K562 (cell line): ENCODE results near the gene RAB31. TPM values are rescaled to one million over a fixed set of nuclear protein-coding genes. Genes with fewer than 3 reads are reported as not detected.

Experiments
- ATAC-seq: fragments of 200-7000 bp; cut with Tn5 transposase; 3 replicates; pipeline ENCODE4 v1.9.1; 2020; ENCODE audit warnings: moderate library complexity
- BruUV-seq: library from RNA; stranded (reverse); fragments of 400-500 nt; replicated peaks from 2 replicates; lab custom pipeline; 2021; lab: Mats Ljungman, UMichigan
- CTCF ChIA-PET: fragments of 300-600 bp; formaldehyde crosslinking; extraction: SDS; loops from one replicate; lab custom pipeline; 2021; ENCODE audit warnings: low intra/inter-chr PET ratio; lab: Yijun Ruan, JAX
- POLR2A ChIA-PET: fragments of 300-600, 350-650 bp; sonication (Branson Sonifier 250); formaldehyde crosslinking; extraction: SDS; loops from one replicate; lab custom pipeline; 2021; ENCODE audit warnings: antibody characterized with exemption, inconsistent platforms; lab: Yijun Ruan, JAX
- DNase-seq, 4 experiments: peaks; one replicate each; pipeline versions ENCODE4 v3.0.0 to v3.0.0-alpha.2; 2011 to 2018; ENCODE audit warnings: low spot score in 3 of 4, mixed read lengths in 3 of 4; ENCODE audit errors: extremely low read depth in 1 of 4
- FAIRE-seq: peaks from 2 replicates; lab custom pipeline; 2011; peaks lifted over from hg19 to GRCh38; lab: Jason Lieb, UNC
- H2AFZ ChIP-seq: 2 replicates; pipeline ENCODE4 v1.6.0; 2011; ENCODE audit warnings: low read depth, low read length, control low read depth, inconsistent platforms
- H3K27ac ChIP-seq: fragments of 200-600 bp; 3 replicates; pipeline ENCODE4 v1.8.0; 2011; ENCODE audit warnings: low read depth, mild to moderate bottlenecking, control low read depth, inconsistent platforms, low read length, moderate library complexity, mixed read lengths; ENCODE audit errors: extremely low read depth
- H3K27me3 ChIP-seq, 2 experiments: fragments of 300-600 bp in 1 of 2; 2 replicates in 1 of 2; 3 replicates in 1 of 2; pipeline versions ENCODE4 v1.6.0 to v1.8.0; 2011; ENCODE audit warnings: inconsistent platforms in 2 of 2, low read length in 2 of 2, mild to moderate bottlenecking in 1 of 2, mixed read lengths in 1 of 2, moderate library complexity in 1 of 2; ENCODE audit not compliant: control insufficient read depth in 2 of 2, insufficient read depth in 2 of 2
- H3K36me3 ChIP-seq: fragments of 300-600 bp; 3 replicates; pipeline ENCODE4 v1.8.0; 2011; ENCODE audit warnings: mild to moderate bottlenecking, low read length, inconsistent platforms; ENCODE audit not compliant: control insufficient read depth, insufficient read depth
- H3K4me1 ChIP-seq, 2 experiments: fragments of 200-600 bp in 1 of 2; replicated peaks in 1 of 2; 2 replicates in 1 of 2; 3 replicates in 1 of 2; pipeline versions ENCODE4 v1.5.1 to v1.8.0; 2011; ENCODE audit warnings: inconsistent platforms in 2 of 2, low read length in 2 of 2, mild to moderate bottlenecking in 1 of 2, mixed read lengths in 1 of 2, moderate library complexity in 1 of 2; ENCODE audit not compliant: control insufficient read depth in 2 of 2, insufficient read depth in 2 of 2
- H3K4me2 ChIP-seq: 2 replicates; pipeline ENCODE4 v1.6.1; 2011; ENCODE audit warnings: low read length, control low read depth, inconsistent platforms, mixed read lengths; ENCODE audit not compliant: insufficient read depth
- H3K4me3 ChIP-seq: fragments of 200-600 bp; sonication (generic), shearing (Covaris generic); 2 replicates; pipeline ENCODE4 v1.5.1; 2016; ENCODE audit warnings: control low read depth, inconsistent platforms
- H3K79me2 ChIP-seq: fragments of 200-600 bp; 3 replicates; pipeline ENCODE4 v1.8.0; 2011; ENCODE audit warnings: low read length, inconsistent platforms; ENCODE audit not compliant: control insufficient read depth, insufficient read depth
- H3K9ac ChIP-seq, 2 experiments: 2 replicates each; pipeline versions ENCODE4 v1.6.0 to v1.6.1; 2011; ENCODE audit warnings: low read depth in 2 of 2, low read length in 2 of 2, control low read depth in 1 of 2, inconsistent platforms in 1 of 2, mild to moderate bottlenecking in 1 of 2, mixed read lengths in 1 of 2; ENCODE audit not compliant: insufficient read depth in 1 of 2
- H3K9me1 ChIP-seq: one replicate; pipeline ENCODE4 v1.6.0; 2011; ENCODE audit warnings: inconsistent platforms, mild to moderate bottlenecking, low read length, moderate library complexity; ENCODE audit not compliant: control insufficient read depth, insufficient read depth
- H3K9me3 ChIP-seq: replicated peaks from 2 replicates; pipeline ENCODE4 v1.5.1; 2011; ENCODE audit warnings: low read depth, low read length, inconsistent platforms; ENCODE audit not compliant: control insufficient read depth, insufficient read depth
- H4K20me1 ChIP-seq: replicated peaks from 2 replicates; pipeline ENCODE4 v1.6.1; 2011; ENCODE audit warnings: low read length, inconsistent platforms, mixed read lengths; ENCODE audit not compliant: control insufficient read depth, insufficient read depth
- MEIS2 ChIP-seq: fragments of 450-650 bp; IDR thresholded peaks from 2 replicates; pipeline ENCODE4 v1.6.1; 2014; ENCODE audit warnings: mild to moderate bottlenecking; ENCODE audit not compliant: partially characterized antibody
- SMC3 ChIP-seq: conservative IDR thresholded peaks from 2 replicates; pipeline ENCODE4 v1.6.1; 2011; ENCODE audit warnings: low read depth, low read length, improper control_type of control experiment; ENCODE audit not compliant: insufficient read depth
- ZNF121 ChIP-seq: sonication (generic); formaldehyde crosslinking; conservative IDR thresholded peaks from 2 replicates; pipeline ENCODE4 v1.8.0; 2022; ENCODE audit warnings: missing genetic modification reagents
- ZNF347 ChIP-seq: fragments of 450-650 bp; formaldehyde crosslinking; IDR thresholded peaks from 2 replicates; pipeline ENCODE4 v1.4.0; 2020; ENCODE audit warnings: low read depth, mild to moderate bottlenecking, moderate library complexity
- WGBS: fragments of 100-300 bp; shearing (Covaris generic); methylation state at CpG from one replicate; pipeline ENCODE4 v1.1.6; 2016; ENCODE audit warnings: low coverage, mixed read lengths; ENCODE audit not compliant: insufficient coverage; ENCODE audit errors: missing lambda C conversion rate; 5-methylcytosine and 5-hydroxymethylcytosine counted together
- in situ Hi-C: fragments of 300-500 bp; cut with MboI; formaldehyde crosslinking; loops from 4 replicates; pipeline ENCODE4 v1.15.0; 2018; ENCODE audit warnings: inconsistent platforms, mixed read lengths
- intact Hi-C: fragments of 100-400 bp; cut with micrococcal nuclease; formaldehyde crosslinking; loops from 2 replicates; pipeline ENCODE4 v1.14.2; 2022
- polyA plus RNA-seq, 8 experiments: library from polyadenylated mRNA; depleted of rRNA in 4 of 8; stranded (reverse) in 5 of 8; unstranded in 3 of 8; fragments of >200 nt; fragmentation: Nextera tagmentation in 2 of 8; fragmentation: Illumina TruSeq in 1 of 8; extraction: Ambion mirVana in 2 of 8; extraction: Trizol in 1 of 8; gene quantifications; 2 replicates each; pipeline versions ENCODE4 v1.2.1 to v1.2.3, GENCODE V29; 2011 to 2014; ENCODE audit warnings: inconsistent platforms in 1 of 8, missing spikeins in 1 of 8
- total RNA-seq, 7 experiments: library from RNA; depleted of rRNA in 6 of 7; stranded (reverse); fragments of >200 nt in 6 of 7; fragmentation: Illumina TruSeq in 2 of 7; extraction: Trizol in 2 of 7; gene quantifications; 2 replicates each; pipeline versions ENCODE4 v1.2.1 to v1.2.3, GENCODE V29; 2011 to 2021; ENCODE audit warnings: low replicate concordance in 1 of 7

The RAB31 gene
- total and polyA plus RNA-seq, 9 of the 15 experiments (the other 6 are each of a cell fraction or from before 2014, with no cell fraction given): 20.7 to 70.4 (median 41.3) TPM

- intact Hi-C loops (no loop called here), in situ Hi-C loops (no loop called here)
- ChIA-PET CTCF (no interaction called here), POLR2A (interaction anchor here (0.8 to 1.2 kb wide), 3 partner anchors 9 to 14 kb away, joined by 3 to 4 read pairs (median 3); no protein-coding TSS in a partner anchor)
- TF ChIP-seq SMC3 (no peak), MEIS2 (peak; percentile 3)
- WGBS: 87% methylated on average over 9 of the region's 9 CpGs
- H3K4me2 ChIP-seq: no peak overlapping the region
- H3K4me1 ChIP-seq: peaks cover 7 to 16% of the 10 kb centered on the region in 2 experiments
- no peak for DNase-seq
- H4K20me1 ChIP-seq: no peaks in the 10 kb centered on the region
- H2AFZ ChIP-seq: no peak overlapping the region
- no peak overlapping the region for H3K27ac ChIP-seq
- H3K9me1 ChIP-seq: no peaks in the 10 kb centered on the region
- FAIRE-seq: no peak
- ATAC-seq: no peak
- peaks cover 19% of the 10 kb centered on the region; the same call in 2 of the 3 replicates for H3K36me3 ChIP-seq
- no peaks in the 10 kb centered on the region for H3K27me3 ChIP-seq
- H3K4me3 ChIP-seq: no peak overlapping the region
- no TSS peak for BruUV-seq
- peaks cover 6% of the 10 kb centered on the region; the same call in 1 of the 3 replicates for H3K79me2 ChIP-seq
- no peaks in the 10 kb centered on the region for H3K9me3 ChIP-seq
- H3K9ac ChIP-seq: peak overlapping the region in 1 of 2 experiments; percentile 65; a peak in 1 of 4 replicates
These were observed 27.1 kb downstream of the RAB31 start for GRCh38 chr18:9735238-9735637.

GRCh38 chr18:9735879-9736278, 27.8 kb downstream of the RAB31 start:
- H3K9me3 ChIP-seq: no peaks in the 10 kb centered on the region
- H3K27ac ChIP-seq: no peak overlapping the region
- no peak overlapping the region for H3K4me3 ChIP-seq
- H3K4me1 ChIP-seq: peaks cover 7 to 16% of the 10 kb centered on the region in 2 experiments
- no peak overlapping the region for H3K4me2 ChIP-seq
- no peaks in the 10 kb centered on the region for H3K9me1 ChIP-seq
- H3K9ac ChIP-seq: no peak overlapping the region
- no peaks in the 10 kb centered on the region for H4K20me1 ChIP-seq
- TF ChIP-seq ZNF121 (CRISPR knock-in tag): peak; percentile 38; the same call in 1 of the 2 replicates
- no peak for TF ChIP-seq ZNF347 (CRISPR knock-in tag)
- H3K27me3 ChIP-seq: no peaks in the 10 kb centered on the region
- no peak for DNase-seq
- WGBS: 57% methylated on average over 4 of the region's 4 CpGs
- FAIRE-seq: no peak
- ATAC-seq: no peak
- CTCF ChIA-PET: no interaction called here
- in situ Hi-C loops: no loop called here
- H2AFZ ChIP-seq: no peak overlapping the region
- intact Hi-C loops: no loop called here
- peaks cover 19% of the 10 kb centered on the region; the same call in 2 of the 3 replicates for H3K36me3 ChIP-seq
- no TSS peak for BruUV-seq
- POLR2A ChIA-PET: interaction anchor here (1.2 kb wide), 1 partner anchor 14 kb away, joined by 3 read pairs; no protein-coding TSS in a partner anchor
- H3K79me2 ChIP-seq: peaks cover 6% of the 10 kb centered on the region; the same call in 1 of the 3 replicates
